ENCODE measurements around the gene ARID3B.

DNA sequence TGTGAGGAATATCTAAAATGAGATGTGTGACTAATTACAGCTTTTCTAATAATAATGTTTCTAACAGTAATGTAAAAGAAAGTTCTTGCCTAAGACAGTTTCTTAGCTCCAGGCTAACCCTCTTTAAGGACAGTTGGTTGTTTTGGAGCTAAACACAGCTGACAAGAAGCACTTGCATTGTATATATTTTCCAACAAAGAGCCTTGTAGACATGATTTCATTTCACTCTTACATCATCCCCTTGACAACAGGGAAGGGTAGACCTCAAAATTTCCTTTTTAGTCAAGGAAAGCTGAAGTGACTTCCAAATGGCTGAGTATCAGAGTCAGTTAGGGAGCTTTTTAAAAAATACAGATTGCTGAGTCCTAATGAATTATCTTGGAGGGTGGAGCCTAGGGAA, 4.1 kb downstream of the ARID3B start:
- TF ChIP-seq CTCF (IDR thresholded peaks at IDR 0.05): no peak
- TF ChIP-seq POLR2A (IDR thresholded peaks at IDR 0.05): no peak
- no peak for TF ChIP-seq EP300 (IDR thresholded peaks at IDR 0.05)
